MCF 10A (cell line): ENCODE results near the gene WWP2. TPM values are rescaled to one million over a fixed set of nuclear protein-coding genes. Genes with fewer than 3 reads are reported as not detected.

Experiments used
- BruUV-seq: library from RNA; stranded (reverse); fragments of 400-500 nt; replicated peaks from 2 replicates; lab custom pipeline; 2021; lab: Mats Ljungman, UMichigan
- CTCF ChIA-PET: fragments of 300-600 bp; sonication (Branson Sonifier 250); formaldehyde crosslinking; extraction: SDS; loops from one replicate; lab custom pipeline; 2021; ENCODE audit warnings: antibody characterized with exemption, inconsistent platforms; lab: Yijun Ruan, JAX
- POLR2A ChIA-PET: fragments of 300-600, 350-650 bp; sonication (Branson Sonifier 250); formaldehyde crosslinking; extraction: SDS; loops from one replicate; lab custom pipeline; 2020; ENCODE audit warnings: antibody characterized with exemption, inconsistent platforms; lab: Yijun Ruan, JAX
- DNase-seq: peaks from one replicate; pipeline ENCODE4 v3.0.0-alpha.2; 2018; ENCODE audit not compliant: unreplicated experiment
- H3K27ac Mint-ChIP-seq: one replicate; pipeline ENCODE4 v1.8.0; 2022; ENCODE audit warnings: mild to moderate bottlenecking, low read depth, mixed read lengths; ENCODE audit not compliant: unreplicated experiment
- H3K27me3 Mint-ChIP-seq: one replicate; pipeline ENCODE4 v1.8.0; 2022; ENCODE audit warnings: mixed read lengths; ENCODE audit not compliant: insufficient read depth, unreplicated experiment
- H3K36me3 Mint-ChIP-seq: one replicate; pipeline ENCODE4 v1.8.0; 2022; ENCODE audit warnings: mild to moderate bottlenecking, moderate library complexity, mixed read lengths; ENCODE audit not compliant: insufficient read depth, unreplicated experiment
- H3K4me1 Mint-ChIP-seq: one replicate; pipeline ENCODE4 v1.8.0; 2022; ENCODE audit warnings: mixed read lengths; ENCODE audit not compliant: insufficient read depth, unreplicated experiment
- H3K4me3 Mint-ChIP-seq: one replicate; pipeline ENCODE4 v1.8.0; 2022; ENCODE audit warnings: mild to moderate bottlenecking, moderate library complexity, mixed read lengths; ENCODE audit not compliant: unreplicated experiment
- H3K9me3 Mint-ChIP-seq: one replicate; pipeline ENCODE4 v1.8.0; 2022; ENCODE audit warnings: mixed read lengths; ENCODE audit not compliant: unreplicated experiment
- CTCF ChIP-seq: fragments of 200-600 bp; IDR thresholded peaks from one replicate; pipeline ENCODE4 v1.8.0; 2022; ENCODE audit warnings: antibody characterized with exemption, mild to moderate bottlenecking; ENCODE audit not compliant: unreplicated experiment
- intact Hi-C: fragments of 100-400 bp; cut with micrococcal nuclease; formaldehyde crosslinking; loops from 2 replicates; pipeline ENCODE4 v1.14.1; 2022
- total RNA-seq: library from RNA; stranded (reverse); gene quantifications from 2 replicates; pipeline ENCODE4 v1.2.3, GENCODE V29; 2022

The WWP2 gene
- total RNA-seq, 1 experiment from 2014 or later, result 30.4 TPM

GRCh38 chr16:69936252-69936651 is 174.1 kb downstream of the WWP2 start:
- BruUV-seq, result no TSS peak
- Mint-ChIP-seq H3K27me3 (no peaks in the 10 kb centered on the region), H3K4me3 (no peak overlapping the region), H3K4me1 (no peaks in the 10 kb centered on the region), H3K36me3 (peaks cover 30% of the 10 kb centered on the region), H3K27ac (no peak overlapping the region), H3K9me3 (no peaks in the 10 kb centered on the region)
- DNase-seq, result no peak
- POLR2A ChIA-PET, result no interaction called here
- intact Hi-C loops, result no loop called here
- no peak for TF ChIP-seq CTCF
- CTCF ChIA-PET, result no interaction called here

- H3K27ac Mint-ChIP-seq, result no peak overlapping the region
- no TSS peak for BruUV-seq
- ChIA-PET CTCF (interaction anchor here (0.8 kb wide), 1 partner anchor 152 kb away, joined by 3 read pairs; no protein-coding TSS in a partner anchor), POLR2A (no interaction called here)
- no peak for DNase-seq
- intact Hi-C loops, result no loop called here
- no peak overlapping the region for H3K4me3 Mint-ChIP-seq
- no peak for TF ChIP-seq CTCF
- H3K27me3 Mint-ChIP-seq, result no peaks in the 10 kb centered on the region
- H3K9me3 Mint-ChIP-seq, result no peaks in the 10 kb centered on the region
- peaks cover 25% of the 10 kb centered on the region for H3K36me3 Mint-ChIP-seq
- no peaks in the 10 kb centered on the region for H3K4me1 Mint-ChIP-seq
Observed at GRCh38 chr16:69936751-69937211, 174.6 kb downstream of the WWP2 start.

GRCh38 chr16:69937465-69937951 is 175.4 kb downstream of the WWP2 start:
- CTCF ChIA-PET, result interaction anchor here (0.8 kb wide), 1 partner anchor 153 kb away, joined by 3 read pairs; no protein-coding TSS in a partner anchor
- BruUV-seq, result no TSS peak

More at GRCh38 chr16:69937465-69937951, 175.4 kb downstream of the WWP2 start:
- no peak for DNase-seq
- Mint-ChIP-seq H3K27me3 (no peaks in the 10 kb centered on the region), H3K9me3 (no peaks in the 10 kb centered on the region), H3K4me3 (no peak overlapping the region), H3K36me3 (peaks cover 23% of the 10 kb centered on the region), H3K27ac (no peak overlapping the region), H3K4me1 (no peaks in the 10 kb centered on the region)
- TF ChIP-seq CTCF, result no peak
- POLR2A ChIA-PET, result no interaction called here
- intact Hi-C loops, result no loop called here
